WERI-Rb-1 (cell line): ENCODE data around the gene NPIPB12.
"Not testable (repeated sequence)": the region's sequence is repeated elsewhere in the genome, so short reads cannot be mapped to it uniquely, and the experiment has no call there.

Source experiments
- DNase-seq: peaks from one replicate; pipeline ENCODE4 v3.0.0-alpha.2; 2020
- H3K27ac ChIP-seq: fragments of 250-450 bp; sonication (Bioruptor Pico); 2 replicates; pipeline ENCODE4 v1.5.1; 2020; ENCODE audit warnings: mild to moderate bottlenecking, moderate library complexity
- H3K27me3 ChIP-seq: fragments of 250-450 bp; sonication (Bioruptor Pico); 2 replicates; pipeline ENCODE4 v1.5.1; 2021; ENCODE audit warnings: mild to moderate bottlenecking, low read depth, moderate library complexity; ENCODE audit not compliant: insufficient read depth, severe bottlenecking
- H3K36me3 ChIP-seq: fragments of 250-450 bp; sonication (Bioruptor Pico); 2 replicates; pipeline ENCODE4 v1.5.1; 2020; ENCODE audit warnings: mild to moderate bottlenecking, moderate library complexity
- H3K4me3 ChIP-seq: 2 replicates; pipeline ENCODE4 v1.5.1; 2011; ENCODE audit warnings: low read depth, mild to moderate bottlenecking, control low read depth, low read length
- H3K9me3 ChIP-seq: fragments of 250-450 bp; sonication (Bioruptor Pico); 2 replicates; pipeline ENCODE4 v1.5.1; 2021; ENCODE audit warnings: mild to moderate bottlenecking, moderate library complexity; ENCODE audit not compliant: severe bottlenecking

Gene NPIPB12

GRCh38 chr16:29506308-29506707 is at the start of gene NPIPB12:
Gene NPIPB12, minus strand, starts transcription at chr16:29506408.
- not testable (repeated sequence) for H3K36me3 ChIP-seq

DNA sequence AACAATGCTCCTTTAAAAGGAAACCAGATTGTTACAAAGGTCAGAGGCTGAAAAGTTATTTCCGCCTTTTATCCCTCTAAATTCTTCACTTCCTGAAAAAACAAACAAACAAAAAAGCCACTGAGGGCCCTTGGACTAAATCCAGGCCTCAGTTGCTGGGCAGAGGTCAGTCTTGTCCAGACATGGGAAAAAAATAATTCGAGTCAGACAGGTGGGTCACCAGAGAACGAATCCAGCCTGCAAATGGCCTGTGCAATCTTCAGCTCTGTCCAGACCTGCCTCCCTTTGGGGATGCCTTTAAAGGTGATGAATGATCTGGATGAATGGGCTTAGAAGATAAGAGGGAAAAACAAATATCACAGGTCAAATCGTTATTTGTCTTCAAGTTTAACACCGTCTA is 15.3 kb upstream of the NPIPB12 start:
- H3K36me3 ChIP-seq, DNase-seq, H3K4me3 ChIP-seq, H3K9me3 ChIP-seq, H3K27me3 ChIP-seq, H3K27ac ChIP-seq: not testable (repeated sequence)

More at GRCh38 chr16:29506308-29506707, at the start of gene NPIPB12:
- H3K9me3 ChIP-seq, DNase-seq, H3K27me3 ChIP-seq, H3K4me3 ChIP-seq, H3K27ac ChIP-seq: not testable (repeated sequence)

- not testable (repeated sequence) for H3K27me3 ChIP-seq, H3K27ac ChIP-seq, H3K4me3 ChIP-seq, DNase-seq, H3K9me3 ChIP-seq, H3K36me3 ChIP-seq
Observed at GRCh38 chr16:29482276-29482675, 23.9 kb downstream of the NPIPB12 start.

DNA sequence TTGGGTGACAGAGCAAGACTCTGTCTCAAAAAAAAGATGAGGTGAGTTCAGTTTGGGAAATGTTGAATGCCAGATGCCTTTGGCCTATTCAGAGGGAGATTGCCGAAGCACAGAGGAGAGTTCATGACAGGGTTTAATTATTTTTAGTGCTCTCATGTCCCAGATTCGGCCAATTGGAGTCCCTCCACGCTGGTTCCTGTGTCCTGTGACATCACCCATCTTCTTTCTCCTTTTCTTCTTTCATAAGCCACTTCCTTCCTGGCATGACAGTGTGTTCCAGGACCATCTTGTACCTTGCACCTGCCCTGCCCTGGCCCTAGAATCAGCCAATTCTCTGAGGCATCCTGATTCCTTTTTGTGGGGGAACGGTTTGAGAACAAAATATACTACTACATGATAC is 34.1 kb downstream of the NPIPB12 start:
- not testable (repeated sequence) for H3K27ac ChIP-seq, H3K36me3 ChIP-seq, H3K9me3 ChIP-seq, H3K4me3 ChIP-seq, DNase-seq, H3K27me3 ChIP-seq

DNA sequence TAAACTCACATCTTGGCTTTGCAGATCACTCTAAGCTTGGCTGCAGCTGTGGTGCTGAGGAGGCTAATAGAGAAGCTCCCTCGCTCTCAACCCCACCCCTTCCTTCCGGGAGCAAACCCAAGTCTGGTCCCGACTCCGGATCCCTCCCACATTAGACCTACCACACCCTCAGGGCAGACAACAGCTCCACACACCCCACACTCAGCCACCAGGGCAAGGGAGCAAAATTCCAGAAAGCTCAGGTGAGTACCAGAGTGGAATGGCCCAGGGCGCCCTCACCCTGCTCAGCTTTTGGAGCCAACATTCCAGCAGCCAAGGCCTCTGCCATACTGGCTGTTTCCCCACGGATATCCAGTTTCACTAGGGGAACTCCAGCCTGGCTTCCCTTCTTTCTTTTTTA is 36.5 kb downstream of the NPIPB12 start:
- H3K27ac ChIP-seq, H3K27me3 ChIP-seq, H3K36me3 ChIP-seq, H3K4me3 ChIP-seq, H3K9me3 ChIP-seq: not testable (repeated sequence)
- peak; percentile 5 for DNase-seq

GRCh38 chr16:29467654-29468366 is 38.4 kb downstream of the NPIPB12 start:
- not testable (repeated sequence) for DNase-seq

GRCh38 chr16:29466904-29467303 is 39.3 kb downstream of the NPIPB12 start:
- not testable (repeated sequence) for H3K27me3 ChIP-seq, H3K9me3 ChIP-seq, H3K36me3 ChIP-seq, H3K4me3 ChIP-seq, H3K27ac ChIP-seq, DNase-seq

More at GRCh38 chr16:29467654-29468366, 38.4 kb downstream of the NPIPB12 start:
- H3K27ac ChIP-seq, H3K4me3 ChIP-seq, H3K9me3 ChIP-seq, H3K36me3 ChIP-seq, H3K27me3 ChIP-seq: not testable (repeated sequence)

- not testable (repeated sequence) for H3K9me3 ChIP-seq, H3K27ac ChIP-seq, DNase-seq, H3K27me3 ChIP-seq, H3K36me3 ChIP-seq, H3K4me3 ChIP-seq
Observed at GRCh38 chr16:29465985-29466824, 40.0 kb downstream of the NPIPB12 start.

DNA sequence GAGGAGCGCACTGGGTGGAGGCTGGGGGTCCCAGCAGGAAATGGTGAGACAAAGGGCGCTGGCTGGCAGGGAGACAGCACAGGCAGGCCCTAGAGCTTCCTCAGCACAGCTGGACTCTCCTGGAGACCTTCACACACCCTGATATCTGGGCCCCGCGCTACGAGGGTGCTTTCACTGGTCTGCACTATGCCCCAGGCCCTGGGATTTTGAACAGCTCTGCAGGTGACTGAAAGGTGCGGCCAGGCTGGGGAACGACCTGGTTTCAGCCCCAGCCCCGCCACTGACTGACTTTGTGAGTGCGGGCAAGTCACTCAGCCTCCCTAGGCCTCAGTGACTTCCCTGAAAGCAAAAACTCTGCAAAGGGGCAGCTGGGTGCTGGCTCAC is 45.6 kb downstream of the NPIPB12 start:
- not testable (repeated sequence) for H3K27me3 ChIP-seq, H3K27ac ChIP-seq, H3K36me3 ChIP-seq, H3K4me3 ChIP-seq, H3K9me3 ChIP-seq, DNase-seq

GRCh38 chr16:29459706-29460646 is 46.2 kb downstream of the NPIPB12 start, which contains the start of gene SULT1A4:
Gene SULT1A4, plus strand, starts transcription at chr16:29459913. Its CDS starts 1,473 bp downstream, at chr16:29461386.
- not testable (repeated sequence) for H3K9me3 ChIP-seq, H3K27me3 ChIP-seq, H3K4me3 ChIP-seq, DNase-seq, H3K27ac ChIP-seq, H3K36me3 ChIP-seq

DNA sequence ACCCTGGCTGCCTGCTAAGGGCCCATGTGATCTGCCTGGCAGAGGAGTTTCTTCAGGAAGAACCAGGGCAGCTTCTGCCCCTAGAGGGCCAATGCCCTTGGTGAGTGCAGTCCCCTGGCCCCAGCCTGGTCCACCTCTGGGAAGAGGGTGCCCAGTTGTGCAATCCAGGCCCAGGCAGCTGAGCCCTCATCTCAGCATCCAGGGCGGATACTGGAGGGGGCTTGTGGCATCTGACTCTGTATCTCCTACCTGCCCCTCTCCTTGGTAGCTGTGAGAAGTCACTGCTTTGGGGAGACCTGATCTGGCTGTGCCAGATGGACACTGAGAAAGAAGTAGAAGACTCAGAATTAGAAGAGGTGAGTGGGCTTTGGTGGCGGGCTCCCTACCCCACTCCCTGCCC is 48.5 kb downstream of the NPIPB12 start:
- H3K36me3 ChIP-seq, H3K27me3 ChIP-seq, H3K27ac ChIP-seq, H3K4me3 ChIP-seq, DNase-seq, H3K9me3 ChIP-seq: not testable (repeated sequence)

DNA sequence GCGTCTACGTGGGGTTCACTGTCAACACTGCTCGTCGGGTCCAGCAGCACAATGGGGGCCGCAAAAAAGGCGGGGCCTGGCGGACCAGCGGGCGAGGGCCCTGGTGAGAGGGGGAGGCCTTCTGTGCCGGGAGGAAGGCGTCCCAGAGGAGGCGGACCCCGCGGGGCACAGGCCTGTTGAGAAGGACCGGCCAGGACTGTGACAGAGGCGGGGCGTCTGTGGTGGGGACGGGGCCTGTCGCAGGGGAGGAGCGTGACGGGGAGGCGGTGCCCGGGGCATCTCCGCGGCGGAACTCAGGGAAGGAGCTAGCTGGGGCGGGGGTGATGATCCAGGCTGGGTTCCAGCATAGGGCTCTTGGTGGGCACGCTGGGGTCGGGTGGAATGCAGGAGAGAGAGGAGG is 51.4 kb downstream of the NPIPB12 start:
- H3K27me3 ChIP-seq, H3K27ac ChIP-seq, H3K36me3 ChIP-seq, H3K9me3 ChIP-seq, DNase-seq, H3K4me3 ChIP-seq: not testable (repeated sequence)

GRCh38 chr16:29454269-29454668 is 51.9 kb downstream of the NPIPB12 start, which contains the start of the genes BOLA2 and SLX1B:
Gene BOLA2, minus strand, starts transcription at chr16:29454351. Its CDS starts 98 bp downstream, at chr16:29454253.
Gene SLX1B, plus strand, starts transcription at chr16:29454533.
- not testable (repeated sequence) for H3K36me3 ChIP-seq, DNase-seq, H3K9me3 ChIP-seq, H3K4me3 ChIP-seq, H3K27me3 ChIP-seq, H3K27ac ChIP-seq

DNA sequence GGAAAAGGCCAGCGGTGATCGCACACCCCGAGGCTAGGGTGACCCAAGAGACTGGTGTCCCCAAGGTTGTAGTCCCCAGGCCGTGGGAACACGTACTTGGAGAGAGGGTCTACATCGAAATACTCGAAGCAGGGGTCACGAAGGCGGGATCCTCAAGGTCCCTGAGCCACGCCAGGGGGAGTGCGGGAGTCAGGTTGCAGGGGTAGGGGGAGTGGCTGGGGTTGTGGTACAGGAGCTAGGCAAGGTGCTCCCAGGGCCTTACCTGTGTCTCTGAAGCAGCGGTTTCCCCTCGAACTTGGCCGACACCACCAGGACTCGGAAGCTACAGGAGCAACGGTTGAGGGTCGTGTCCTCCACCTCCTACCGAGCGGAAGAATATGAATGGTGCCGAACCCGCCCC is 52.5 kb downstream of the NPIPB12 start:
- not testable (repeated sequence) for H3K4me3 ChIP-seq, H3K9me3 ChIP-seq, H3K27me3 ChIP-seq, DNase-seq, H3K36me3 ChIP-seq, H3K27ac ChIP-seq
